GM10248 (cell line): ENCODE results near the gene TWNK.

Source experiments
- CTCF ChIA-PET: fragments of 300-600 bp; sonication (Branson Sonifier 250); formaldehyde crosslinking; extraction: SDS; loops from one replicate; lab custom pipeline; 2021; ENCODE audit warnings: antibody characterized with exemption; lab: Yijun Ruan, JAX
- POLR2A ChIA-PET: fragments of 350-650 bp; sonication (Branson Sonifier 250); formaldehyde crosslinking; extraction: SDS; loops from one replicate; lab custom pipeline; 2020; ENCODE audit warnings: antibody characterized with exemption; lab: Yijun Ruan, JAX
- DNase-seq: peaks from one replicate; pipeline ENCODE4 v3.0.0; 2012; ENCODE audit errors: extremely low spot score
- CTCF ChIP-seq: IDR thresholded peaks from 2 replicates; pipeline ENCODE4 v1.5.1; 2012; ENCODE audit warnings: mild to moderate bottlenecking, low read depth; ENCODE audit errors: extremely low read depth, missing control alignments, control extremely low read depth

TWNK gene

GRCh38 chr10:101035916-101036702 lies 48.8 kb downstream of the TWNK start:
- TF ChIP-seq CTCF: no peak
- ChIA-PET CTCF (interaction anchor here (0.7 to 28.8 kb wide), 4 partner anchors 17 to 106 kb away, joined by 3 to 855 read pairs (median 3); partner anchors contain the start of gene KAZALD1), POLR2A (no interaction called here)
- no peak for DNase-seq

GRCh38 chr10:101036726-101037125 lies 49.4 kb downstream of the TWNK start:
- ChIA-PET CTCF (interaction anchor here (1.0 to 28.8 kb wide), 3 partner anchors 11 to 56 kb away, joined by 3 to 855 read pairs (median 3); partner anchors contain the start of gene KAZALD1), POLR2A (no interaction called here)
- no peak for DNase-seq
- TF ChIP-seq CTCF: no peak

GRCh38 chr10:101038484-101038883 lies 51.1 kb downstream of the TWNK start:
- ChIA-PET POLR2A (no interaction called here), CTCF (interaction anchor here (1.0 to 28.8 kb wide), 5 partner anchors 9 to 104 kb away, joined by 5 to 855 read pairs (median 6); partner anchors contain the start of genes KAZALD1, PDZD7 and SFXN3)
- DNase-seq: no peak
- no peak for TF ChIP-seq CTCF

GRCh38 chr10:101040061-101040460 lies 52.7 kb downstream of the TWNK start:
- ChIA-PET CTCF (interaction anchor here (1.3 to 28.8 kb wide), 5 partner anchors 11 to 102 kb away, joined by 4 to 855 read pairs (median 55); partner anchors contain the start of genes KAZALD1, PDZD7 and SFXN3), POLR2A (interaction anchor here (1.0 kb wide), 1 partner anchor 9 kb away, joined by 3 read pairs; the partner anchor contains the start of genes PDZD7 and SFXN3)
- no peak for TF ChIP-seq CTCF
- DNase-seq: no peak

GRCh38 chr10:101040851-101041250 lies 53.5 kb downstream of the TWNK start:
- no peak for TF ChIP-seq CTCF
- DNase-seq: no peak
- POLR2A ChIA-PET: no interaction called here
- CTCF ChIA-PET: interaction anchor here (1.0 to 28.8 kb wide), 20 partner anchors 12 to 606 kb away, joined by 3 to 855 read pairs (median 4); partner anchors contain the start of genes KAZALD1, LZTS2, MRPL43 and PDZD7

- ChIA-PET POLR2A (interaction anchor here (0.7 kb wide), 1 partner anchor 12 kb away, joined by 3 read pairs; no protein-coding TSS in a partner anchor), CTCF (interaction anchor here (0.7 to 28.8 kb wide), 26 partner anchors 12 to 607 kb away, joined by 3 to 855 read pairs (median 4); partner anchors contain the start of genes KAZALD1, LZTS2, MRPL43 and PDZD7)
- peak; percentile 91 for TF ChIP-seq CTCF
- DNase-seq: peak; percentile 86
Observed at GRCh38 chr10:101041252-101041761, 54.0 kb downstream of the TWNK start.
